ENCODE data around the gene EXPH5. TPM values are rescaled to one million over a fixed set of nuclear protein-coding genes. Genes with fewer than 3 reads are reported as not detected.

The EXPH5 gene
- total RNA-seq, 4 donors from 2014 or later: 19.8 to 73.8 (median 33.2) TPM

DNA sequence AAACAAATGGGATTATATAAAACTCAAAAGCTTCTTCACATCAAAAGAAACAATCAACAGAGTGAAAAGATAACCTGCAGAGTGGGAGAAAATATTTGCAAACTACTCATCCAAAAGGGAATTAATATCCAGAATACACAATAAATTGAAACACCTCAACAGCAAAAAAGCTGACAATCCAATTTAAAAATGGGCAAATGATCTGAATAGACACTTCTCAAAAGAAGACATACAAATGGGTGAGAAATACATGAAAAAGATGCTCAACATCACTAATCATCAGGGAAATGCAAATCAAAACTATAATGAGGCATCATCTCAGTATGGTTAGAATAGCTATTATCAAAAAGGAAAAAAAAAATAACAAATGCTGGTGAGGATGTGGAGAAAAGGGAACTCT lies 13.5 kb downstream of the EXPH5 start:
- in situ Hi-C loops (cut with MboI; ENCODE audit: low pct_ligation_motif_present in 1 of 4, low pct_unique_long_range_greater_than_20kb in 1 of 4, low sequenced_read_pairs in 3 of 4): no loop called here
- DNase-seq: no peak
- H3K27me3 ChIP-seq: no peaks in the 10 kb centered on the region
- peaks cover 0 to 5% (median 0%) of the 10 kb centered on the region in 4 donors for H3K4me1 ChIP-seq
- H3K9me3 ChIP-seq: peaks cover 0 to 4% of the 10 kb centered on the region in 2 donors
- intact Hi-C loops (cut with DNase I; ENCODE audit: low total_unique reads): no loop called here
- TF ChIP-seq, protein P1, sequence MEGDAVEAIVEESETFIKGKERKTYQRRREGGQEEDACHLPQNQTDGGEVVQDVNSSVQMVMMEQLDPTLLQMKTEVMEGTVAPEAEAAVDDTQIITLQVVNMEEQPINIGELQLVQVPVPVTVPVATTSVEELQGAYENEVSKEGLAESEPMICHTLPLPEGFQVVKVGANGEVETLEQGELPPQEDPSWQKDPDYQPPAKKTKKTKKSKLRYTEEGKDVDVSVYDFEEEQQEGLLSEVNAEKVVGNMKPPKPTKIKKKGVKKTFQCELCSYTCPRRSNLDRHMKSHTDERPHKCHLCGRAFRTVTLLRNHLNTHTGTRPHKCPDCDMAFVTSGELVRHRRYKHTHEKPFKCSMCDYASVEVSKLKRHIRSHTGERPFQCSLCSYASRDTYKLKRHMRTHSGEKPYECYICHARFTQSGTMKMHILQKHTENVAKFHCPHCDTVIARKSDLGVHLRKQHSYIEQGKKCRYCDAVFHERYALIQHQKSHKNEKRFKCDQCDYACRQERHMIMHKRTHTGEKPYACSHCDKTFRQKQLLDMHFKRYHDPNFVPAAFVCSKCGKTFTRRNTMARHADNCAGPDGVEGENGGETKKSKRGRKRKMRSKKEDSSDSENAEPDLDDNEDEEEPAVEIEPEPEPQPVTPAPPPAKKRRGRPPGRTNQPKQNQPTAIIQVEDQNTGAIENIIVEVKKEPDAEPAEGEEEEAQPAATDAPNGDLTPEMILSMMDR (IDR thresholded peaks at IDR 0.05): no peak
- TF ChIP-seq EP300 (IDR thresholded peaks at IDR 0.05; ENCODE audit: low read depth): no peak
- TF ChIP-seq POLR2AphosphoS5 (IDR thresholded peaks at IDR 0.05): no peak
- TF ChIP-seq POLR2A (IDR thresholded peaks at IDR 0.05): no peak
- no peaks in the 10 kb centered on the region for H3K36me3 ChIP-seq
- H3K4me3 ChIP-seq: no peak overlapping the region
- H3K27ac ChIP-seq: no peak overlapping the region

DNA sequence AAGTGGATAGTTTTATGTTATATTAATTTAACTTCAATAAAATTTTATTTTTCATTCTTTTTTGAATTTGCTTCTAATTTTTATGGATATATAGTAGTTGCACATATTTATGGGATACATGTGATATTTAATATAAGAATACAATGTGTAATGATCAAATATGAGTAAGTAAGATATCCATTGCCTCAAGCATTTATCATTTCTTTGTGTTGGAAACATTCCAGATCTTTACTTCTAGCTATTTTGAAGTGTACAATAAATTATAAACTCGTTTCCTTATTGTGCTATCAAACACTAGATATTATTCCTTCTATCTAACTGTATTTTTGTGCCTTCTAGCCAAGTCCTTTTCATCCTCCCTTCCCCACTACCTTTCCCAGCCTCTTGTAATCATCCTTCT lies 17.0 kb downstream of the EXPH5 start:
- TF ChIP-seq EP300 (IDR thresholded peaks at IDR 0.05; ENCODE audit: low read depth): no peak
- TF ChIP-seq, protein P1 (IDR thresholded peaks at IDR 0.05): no peak
- TF ChIP-seq POLR2A (IDR thresholded peaks at IDR 0.05): no peak
- no peak for TF ChIP-seq POLR2AphosphoS5 (IDR thresholded peaks at IDR 0.05)

DNA sequence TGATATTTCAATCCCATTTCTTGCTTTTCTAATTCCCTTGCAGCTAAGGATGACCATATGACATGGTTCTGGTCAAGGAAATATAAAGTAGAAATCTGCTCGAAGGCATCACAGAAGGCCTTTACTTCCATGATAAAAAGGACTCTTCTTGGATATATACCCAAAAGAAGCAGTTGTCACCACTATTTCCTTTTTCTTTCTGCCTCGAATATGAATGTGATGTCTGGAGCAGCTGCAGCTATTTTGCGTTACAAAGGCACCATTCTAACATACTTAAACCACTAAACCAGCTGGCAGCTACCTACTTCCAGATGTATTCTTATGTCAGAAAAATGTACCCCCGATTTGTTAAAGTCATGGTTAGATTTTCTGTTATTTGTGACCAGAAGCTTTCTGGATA lies 18.9 kb downstream of the EXPH5 start:
- intact Hi-C loops (cut with DNase I; ENCODE audit: low total_unique reads) (no loop called here), in situ Hi-C loops (cut with MboI; ENCODE audit: low pct_ligation_motif_present in 1 of 4, low pct_unique_long_range_greater_than_20kb in 1 of 4, low sequenced_read_pairs in 3 of 4) (no loop called here)
- H3K27ac ChIP-seq: no peak overlapping the region
- no peaks in the 10 kb centered on the region for H3K36me3 ChIP-seq
- H3K4me1 ChIP-seq: peaks cover 0 to 19% (median 5%) of the 10 kb centered on the region in 4 donors
- 84 to 95% methylated on average over 4 of the region's 4 CpGs for WGBS, 2 donors (ENCODE audit: low coverage in 1 of 2)
- DNase-seq: no peak
- no peak overlapping the region for H3K4me3 ChIP-seq
- no peaks in the 10 kb centered on the region for H3K27me3 ChIP-seq
- TF ChIP-seq POLR2A (IDR thresholded peaks at IDR 0.05): no peak
- no peaks in the 10 kb centered on the region for H3K9me3 ChIP-seq

More for the DNA sequence above, 17.0 kb downstream of the EXPH5 start:
- Histone ChIP-seq H3K27ac (no peak overlapping the region), H3K4me1 (peaks cover 0 to 10% (median 0%) of the 10 kb centered on the region in 4 donors), H3K36me3 (no peaks in the 10 kb centered on the region), H3K9me3 (peaks cover 0 to 4% of the 10 kb centered on the region in 2 donors), H3K4me3 (no peak overlapping the region), H3K27me3 (no peaks in the 10 kb centered on the region)
- intact Hi-C loops (cut with DNase I; ENCODE audit: low total_unique reads) (no loop called here), in situ Hi-C loops (cut with MboI; ENCODE audit: low pct_ligation_motif_present in 1 of 4, low pct_unique_long_range_greater_than_20kb in 1 of 4, low sequenced_read_pairs in 3 of 4) (no loop called here)
- no peak for DNase-seq
- WGBS, 2 donors (ENCODE audit: low coverage in 1 of 2): 16 to 50% methylated on average over 1 of the region's 1 CpG

DNA sequence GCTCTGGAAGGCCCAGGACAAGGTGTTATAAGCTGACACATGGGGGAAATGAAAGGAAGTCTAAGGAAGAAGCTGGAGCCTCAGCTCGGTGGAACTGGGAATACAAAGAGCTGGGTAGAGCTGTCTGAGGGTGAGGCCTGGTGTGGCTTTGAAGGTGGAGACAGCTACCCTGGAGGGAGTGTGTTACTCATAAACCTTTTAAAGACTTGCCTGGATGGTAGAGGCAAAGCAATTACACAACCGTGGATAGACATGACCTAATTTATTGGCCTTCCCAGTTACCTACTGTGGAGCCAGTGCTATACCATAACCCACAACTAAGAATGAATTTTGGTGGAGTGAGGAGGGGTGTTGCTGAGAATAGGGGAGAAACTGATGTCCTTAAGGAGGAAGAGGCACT lies 22.6 kb downstream of the EXPH5 start:
- 33 to 48% methylated on average over 2 of the region's 2 CpGs for WGBS, 2 donors (ENCODE audit: low coverage in 1 of 2)
- H3K36me3 ChIP-seq: no peaks in the 10 kb centered on the region
- peak; percentile 66 for DNase-seq
- TF ChIP-seq POLR2AphosphoS5 (IDR thresholded peaks at IDR 0.05) (peak in 1 of 3 donors; percentile 59), POLR2A (IDR thresholded peaks at IDR 0.05) (no peak), EP300 (IDR thresholded peaks at IDR 0.05; ENCODE audit: low read depth) (no peak)
- TF ChIP-seq, protein P1 (IDR thresholded peaks at IDR 0.05): no peak
- in situ Hi-C loops (cut with MboI; ENCODE audit: low pct_ligation_motif_present in 1 of 4, low pct_unique_long_range_greater_than_20kb in 1 of 4, low sequenced_read_pairs in 3 of 4) (no loop called here), intact Hi-C loops (cut with DNase I; ENCODE audit: low total_unique reads) (no loop called here)
- peaks cover 0 to 19% (median 8%) of the 10 kb centered on the region in 4 donors for H3K4me1 ChIP-seq
- no peak overlapping the region for H3K4me3 ChIP-seq
- H3K9me3 ChIP-seq: no peaks in the 10 kb centered on the region
- H3K27ac ChIP-seq: peak overlapping the region; percentile 40 to 67 (median 64)
- H3K27me3 ChIP-seq: no peaks in the 10 kb centered on the region

DNA sequence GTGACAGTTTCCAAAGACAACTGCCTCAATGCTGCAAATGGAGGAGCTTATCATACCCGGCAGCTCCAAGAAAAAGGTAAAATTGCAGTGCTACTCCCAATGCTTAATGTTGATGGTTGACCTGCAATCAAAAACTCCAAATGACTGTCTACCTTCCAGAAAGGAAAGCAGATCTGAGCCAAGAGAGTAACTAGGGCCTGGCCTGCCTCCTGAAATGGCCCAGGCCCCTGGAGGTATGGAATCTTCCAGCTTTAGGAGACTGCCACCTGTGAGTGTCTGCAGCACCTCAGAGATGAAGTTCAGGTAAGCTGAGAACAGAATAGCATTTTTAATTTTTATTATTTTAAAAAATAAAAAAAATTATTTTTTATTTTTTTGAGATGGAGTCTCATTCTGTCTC lies 23.7 kb downstream of the EXPH5 start:
- no peak overlapping the region for H3K4me3 ChIP-seq
- 90% methylated on average over 1 of the region's 1 CpG; no CpG with 5 or more reads in 1 of the 2 donors for WGBS, 2 donors (ENCODE audit: low coverage in 1 of 2)
- H3K4me1 ChIP-seq: peaks cover 0 to 19% (median 8%) of the 10 kb centered on the region in 4 donors
- H3K9me3 ChIP-seq: no peaks in the 10 kb centered on the region
- in situ Hi-C loops (cut with MboI; ENCODE audit: low pct_ligation_motif_present in 1 of 4, low pct_unique_long_range_greater_than_20kb in 1 of 4, low sequenced_read_pairs in 3 of 4): no loop called here
- intact Hi-C loops (cut with DNase I; ENCODE audit: low total_unique reads): no loop called here
- no peak overlapping the region for H3K27ac ChIP-seq
- DNase-seq: no peak
- TF ChIP-seq POLR2AphosphoS5 (IDR thresholded peaks at IDR 0.05): no peak
- TF ChIP-seq, protein P1 (IDR thresholded peaks at IDR 0.05): no peak
- TF ChIP-seq EP300 (IDR thresholded peaks at IDR 0.05; ENCODE audit: low read depth): no peak
- no peak for TF ChIP-seq POLR2A (IDR thresholded peaks at IDR 0.05)
- H3K27me3 ChIP-seq: no peaks in the 10 kb centered on the region
- H3K36me3 ChIP-seq: no peaks in the 10 kb centered on the region

All from transverse colon (tissue), 4 donors.